ENCODE data around the gene RNF225.

GRCh38 chr19:58350871-58351557, 44.4 kb upstream of the RNF225 start:
- no peak for TF ChIP-seq CTCF (IDR thresholded peaks at IDR 0.05 in 4 of 5, conservative IDR thresholded peaks at IDR 0.05 in 1 of 5)
- no peak for TF ChIP-seq POLR2A (IDR thresholded peaks at IDR 0.05)
